ENCODE measurements around the gene SLX9.

GRCh38 chr21:44970766-44971671 is 31.2 kb downstream of the SLX9 start:
- no peak for TF ChIP-seq CTCF (IDR thresholded peaks at IDR 0.05; ENCODE audit: borderline replicate concordance, extremely low read depth, low read length, poor library complexity, severe bottlenecking)
- no peak for TF ChIP-seq EZH2 (IDR thresholded peaks at IDR 0.05; ENCODE audit: borderline replicate concordance, low read depth, low read length, severe bottlenecking)

All from DND-41 (cell line).